ENCODE results near the gene MBOAT1. TPM values are rescaled to one million over a fixed set of nuclear protein-coding genes. Genes with fewer than 3 reads are reported as not detected.

Gene MBOAT1
- total and polyA plus RNA-seq, 9 donors: 8.5 to 30.2 (median 12.7) TPM

GRCh38 chr6:20259316-20260049 lies 47.2 kb upstream of the MBOAT1 start:
- no peaks in the 10 kb centered on the region for H3K4me1 ChIP-seq (ENCODE audit: insufficient read depth)
- no peaks in the 10 kb centered on the region for H3K36me3 ChIP-seq
- TF ChIP-seq POLR2A (IDR thresholded peaks at IDR 0.05) (no peak), CTCF (IDR thresholded peaks at IDR 0.05) (no peak), EP300 (IDR thresholded peaks at IDR 0.05) (no peak)
- WGBS, 3 donors: 94 to 98% (median 95%) methylated on average over 37 to 45 of the region's 48 CpGs
- intact Hi-C loops (cut with DNase I): no loop called here
- H3K27me3 ChIP-seq: no peaks in the 10 kb centered on the region
- no peaks in the 10 kb centered on the region for H3K9me3 ChIP-seq
- no peak for DNase-seq
- H3K4me3 ChIP-seq: no peak overlapping the region
- no peak overlapping the region for H3K27ac ChIP-seq

- Histone ChIP-seq H3K4me1 (ENCODE audit: insufficient read depth) (no peaks in the 10 kb centered on the region), H3K9me3 (no peaks in the 10 kb centered on the region), H3K27me3 (no peaks in the 10 kb centered on the region), H3K27ac (no peak overlapping the region), H3K4me3 (no peak overlapping the region), H3K36me3 (no peaks in the 10 kb centered on the region)
- intact Hi-C loops (cut with DNase I): no loop called here
- TF ChIP-seq CTCF (IDR thresholded peaks at IDR 0.05) (no peak), POLR2A (IDR thresholded peaks at IDR 0.05) (no peak), EP300 (IDR thresholded peaks at IDR 0.05) (no peak)
- no peak for DNase-seq
These were observed 43.2 kb upstream of the MBOAT1 start for GRCh38 chr6:20255428-20255827.

DNA sequence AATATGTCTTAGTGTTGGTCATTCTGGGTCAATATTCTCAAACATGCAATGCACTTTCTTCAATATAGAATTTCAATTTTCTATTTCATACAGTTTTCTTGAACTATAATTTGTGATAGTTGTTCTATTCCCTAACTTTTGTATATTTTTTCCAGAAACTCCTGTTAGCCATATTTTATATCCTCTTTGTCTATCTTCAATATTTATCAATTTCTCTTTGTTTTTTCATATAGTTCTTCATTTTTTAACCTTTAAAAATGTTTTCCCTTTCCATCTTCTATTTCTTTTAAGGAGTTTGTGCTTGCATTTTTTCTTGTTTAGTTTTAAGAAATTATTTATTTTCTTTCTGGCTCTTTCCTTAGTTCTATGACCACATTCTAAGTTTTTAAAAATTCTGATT lies 42.0 kb upstream of the MBOAT1 start:
- no peak overlapping the region for H3K27ac ChIP-seq
- H3K27me3 ChIP-seq: no peaks in the 10 kb centered on the region
- H3K4me1 ChIP-seq (ENCODE audit: insufficient read depth): no peaks in the 10 kb centered on the region
- no peak for TF ChIP-seq POLR2A (IDR thresholded peaks at IDR 0.05)
- TF ChIP-seq EP300 (IDR thresholded peaks at IDR 0.05): no peak
- no peak for TF ChIP-seq CTCF (IDR thresholded peaks at IDR 0.05)
- no peak for DNase-seq
- H3K4me3 ChIP-seq: no peak overlapping the region
- intact Hi-C loops (cut with DNase I): no loop called here
- H3K36me3 ChIP-seq: no peaks in the 10 kb centered on the region
- no peaks in the 10 kb centered on the region for H3K9me3 ChIP-seq

DNA sequence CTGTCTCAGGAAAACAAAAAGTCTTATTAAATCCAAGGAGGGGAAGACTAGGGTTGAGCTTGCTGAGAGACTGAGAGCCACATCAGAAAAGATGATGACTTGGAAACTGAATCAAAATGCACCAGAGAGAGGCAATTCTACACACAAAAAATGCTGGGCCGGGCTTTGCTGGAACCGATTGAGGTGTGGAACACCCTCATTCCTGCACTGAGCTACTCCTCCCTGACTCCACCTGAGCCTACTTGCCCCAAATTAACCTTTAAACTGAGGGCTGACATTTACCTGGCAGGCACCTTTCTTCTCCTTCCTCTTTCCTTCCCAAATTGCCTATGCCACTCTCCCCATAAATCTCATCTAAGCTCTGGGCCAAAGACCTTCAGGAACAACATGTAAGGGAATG lies 40.8 kb upstream of the MBOAT1 start:
- TF ChIP-seq POLR2A (IDR thresholded peaks at IDR 0.05) (no peak), EP300 (IDR thresholded peaks at IDR 0.05) (no peak), CTCF (IDR thresholded peaks at IDR 0.05) (no peak)
- H3K27ac ChIP-seq: no peak overlapping the region
- H3K9me3 ChIP-seq: no peaks in the 10 kb centered on the region
- no peaks in the 10 kb centered on the region for H3K36me3 ChIP-seq
- no peak overlapping the region for H3K4me3 ChIP-seq
- WGBS, 3 donors: 46 to 98% (median 70%) methylated on average over 2 of the region's 2 CpGs
- no peak for DNase-seq
- intact Hi-C loops (cut with DNase I): no loop called here
- H3K27me3 ChIP-seq: no peaks in the 10 kb centered on the region
- no peaks in the 10 kb centered on the region for H3K4me1 ChIP-seq (ENCODE audit: insufficient read depth)
